Endothelial cell of umbilical vein (primary cell): ENCODE data around the gene PKP4.

ENCODE experiments used
- EZH2 ChIP-seq: IDR thresholded peaks from 2 replicates; pipeline ENCODE4 v1.6.1; 2012; ENCODE audit warnings: borderline replicate concordance, low read depth, mild to moderate bottlenecking, moderate library complexity, low read length, inconsistent platforms; ENCODE audit not compliant: severe bottlenecking
- POLR2A ChIP-seq: IDR thresholded peaks from 2 replicates; pipeline ENCODE4 v1.6.1; 2012; ENCODE audit warnings: low read depth, mild to moderate bottlenecking, control low read depth, low read length
- POLR2AphosphoS5 ChIP-seq: IDR thresholded peaks from 2 replicates; pipeline ENCODE4 v1.6.1; 2012; ENCODE audit warnings: low read depth, mild to moderate bottlenecking, control low read depth, low read length, moderate library complexity; ENCODE audit not compliant: insufficient read depth
- TF ChIP-seq, protein P1 (sequence below), 2 donors: IDR thresholded peaks; 1 replicate in 1 of 2; 2 replicates in 1 of 2; pipeline ENCODE4 v1.5.1; 2011; ENCODE audit warnings: low read length in 2 of 2, mild to moderate bottlenecking in 2 of 2, moderate library complexity in 2 of 2, control low read depth in 1 of 2, inconsistent platforms in 1 of 2, low read depth in 1 of 2; ENCODE audit not compliant: insufficient read depth in 1 of 2; ENCODE audit errors: extremely low read depth in 1 of 2
- TF ChIP-seq, protein P2 (sequence below): IDR thresholded peaks from 2 replicates; pipeline ENCODE4 v1.6.1; 2011; ENCODE audit not compliant: insufficient read depth, insufficient read length

DNA sequence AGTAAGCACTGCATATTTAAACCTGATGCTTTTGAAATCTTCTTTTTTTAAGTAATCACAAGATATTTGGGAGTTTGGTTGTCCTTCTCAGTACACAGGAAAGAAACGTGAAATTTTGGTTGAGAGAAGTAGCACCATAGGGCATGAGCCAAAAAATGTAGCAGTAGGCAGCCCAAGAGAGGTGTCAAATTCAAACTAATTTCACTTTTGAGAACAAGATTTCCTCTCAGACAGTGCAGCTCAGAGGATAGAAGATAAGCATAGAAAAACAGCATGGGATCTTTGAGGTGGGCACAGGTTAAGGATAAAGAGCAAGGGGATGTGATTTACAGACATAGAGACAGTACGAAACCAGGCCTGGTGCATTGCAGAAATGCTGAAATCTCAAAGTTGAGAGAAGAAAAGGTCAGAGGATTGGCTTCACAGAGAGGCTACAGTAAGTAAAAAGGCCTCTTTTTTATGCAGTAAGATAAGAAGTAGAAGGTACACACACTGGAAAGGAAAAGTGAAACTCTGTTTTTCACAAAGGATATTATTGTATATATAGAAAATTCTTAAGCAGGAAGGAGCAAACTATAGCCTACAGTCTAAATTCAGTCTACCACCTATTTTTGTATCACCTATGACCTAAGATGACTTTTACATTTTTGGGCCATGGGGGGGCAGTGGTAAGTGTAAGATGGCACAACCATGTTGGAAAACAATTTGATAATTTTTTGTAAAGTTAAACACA is 89.8 kb downstream of the PKP4 start:
- TF ChIP-seq, protein P1, sequence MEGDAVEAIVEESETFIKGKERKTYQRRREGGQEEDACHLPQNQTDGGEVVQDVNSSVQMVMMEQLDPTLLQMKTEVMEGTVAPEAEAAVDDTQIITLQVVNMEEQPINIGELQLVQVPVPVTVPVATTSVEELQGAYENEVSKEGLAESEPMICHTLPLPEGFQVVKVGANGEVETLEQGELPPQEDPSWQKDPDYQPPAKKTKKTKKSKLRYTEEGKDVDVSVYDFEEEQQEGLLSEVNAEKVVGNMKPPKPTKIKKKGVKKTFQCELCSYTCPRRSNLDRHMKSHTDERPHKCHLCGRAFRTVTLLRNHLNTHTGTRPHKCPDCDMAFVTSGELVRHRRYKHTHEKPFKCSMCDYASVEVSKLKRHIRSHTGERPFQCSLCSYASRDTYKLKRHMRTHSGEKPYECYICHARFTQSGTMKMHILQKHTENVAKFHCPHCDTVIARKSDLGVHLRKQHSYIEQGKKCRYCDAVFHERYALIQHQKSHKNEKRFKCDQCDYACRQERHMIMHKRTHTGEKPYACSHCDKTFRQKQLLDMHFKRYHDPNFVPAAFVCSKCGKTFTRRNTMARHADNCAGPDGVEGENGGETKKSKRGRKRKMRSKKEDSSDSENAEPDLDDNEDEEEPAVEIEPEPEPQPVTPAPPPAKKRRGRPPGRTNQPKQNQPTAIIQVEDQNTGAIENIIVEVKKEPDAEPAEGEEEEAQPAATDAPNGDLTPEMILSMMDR (IDR thresholded peaks at IDR 0.05; ENCODE audit: extremely low read depth in 1 of 2, insufficient read depth in 1 of 2, low read depth in 1 of 2, low read length in 2 of 2), result no peak
- TF ChIP-seq POLR2AphosphoS5 (no peak), EZH2 (no peak), POLR2A (no peak)
- TF ChIP-seq, protein P2, sequence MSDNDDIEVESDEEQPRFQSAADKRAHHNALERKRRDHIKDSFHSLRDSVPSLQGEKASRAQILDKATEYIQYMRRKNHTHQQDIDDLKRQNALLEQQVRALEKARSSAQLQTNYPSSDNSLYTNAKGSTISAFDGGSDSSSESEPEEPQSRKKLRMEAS, result no peak
